ENCODE data around the gene PDHB.
"Not testable (repeated sequence)": the region's sequence is repeated elsewhere in the genome, so short reads cannot be mapped to it uniquely, and the experiment has no call there.

Gene PDHB

DNA sequence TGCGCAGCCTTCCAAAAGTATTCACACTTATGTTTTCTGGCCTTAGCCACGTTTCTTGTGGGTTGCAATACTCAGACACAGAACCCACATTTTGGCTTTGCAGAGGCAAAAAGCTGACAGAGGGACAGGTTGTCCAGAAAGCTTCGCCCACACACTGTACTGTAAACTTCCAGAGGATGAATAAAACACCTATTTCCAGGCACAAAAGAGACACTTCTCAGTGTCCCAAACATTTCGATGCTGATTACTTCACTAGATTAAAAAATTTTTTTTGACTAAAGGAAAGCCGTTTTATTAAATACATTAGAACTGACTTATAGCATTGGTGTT is 30.3 kb upstream of the PDHB start:
- DNase-seq (ENCODE audit: low read depth) = no peak
- TF ChIP-seq, protein P1, sequence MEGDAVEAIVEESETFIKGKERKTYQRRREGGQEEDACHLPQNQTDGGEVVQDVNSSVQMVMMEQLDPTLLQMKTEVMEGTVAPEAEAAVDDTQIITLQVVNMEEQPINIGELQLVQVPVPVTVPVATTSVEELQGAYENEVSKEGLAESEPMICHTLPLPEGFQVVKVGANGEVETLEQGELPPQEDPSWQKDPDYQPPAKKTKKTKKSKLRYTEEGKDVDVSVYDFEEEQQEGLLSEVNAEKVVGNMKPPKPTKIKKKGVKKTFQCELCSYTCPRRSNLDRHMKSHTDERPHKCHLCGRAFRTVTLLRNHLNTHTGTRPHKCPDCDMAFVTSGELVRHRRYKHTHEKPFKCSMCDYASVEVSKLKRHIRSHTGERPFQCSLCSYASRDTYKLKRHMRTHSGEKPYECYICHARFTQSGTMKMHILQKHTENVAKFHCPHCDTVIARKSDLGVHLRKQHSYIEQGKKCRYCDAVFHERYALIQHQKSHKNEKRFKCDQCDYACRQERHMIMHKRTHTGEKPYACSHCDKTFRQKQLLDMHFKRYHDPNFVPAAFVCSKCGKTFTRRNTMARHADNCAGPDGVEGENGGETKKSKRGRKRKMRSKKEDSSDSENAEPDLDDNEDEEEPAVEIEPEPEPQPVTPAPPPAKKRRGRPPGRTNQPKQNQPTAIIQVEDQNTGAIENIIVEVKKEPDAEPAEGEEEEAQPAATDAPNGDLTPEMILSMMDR (IDR thresholded peaks at IDR 0.05; ENCODE audit: control insufficient read depth, insufficient read depth, low read depth, low read length, missing control alignments) = no peak
- no peak overlapping the region for H3K4me3 ChIP-seq (ENCODE audit: control insufficient read depth, low read depth, low read length)

DNA sequence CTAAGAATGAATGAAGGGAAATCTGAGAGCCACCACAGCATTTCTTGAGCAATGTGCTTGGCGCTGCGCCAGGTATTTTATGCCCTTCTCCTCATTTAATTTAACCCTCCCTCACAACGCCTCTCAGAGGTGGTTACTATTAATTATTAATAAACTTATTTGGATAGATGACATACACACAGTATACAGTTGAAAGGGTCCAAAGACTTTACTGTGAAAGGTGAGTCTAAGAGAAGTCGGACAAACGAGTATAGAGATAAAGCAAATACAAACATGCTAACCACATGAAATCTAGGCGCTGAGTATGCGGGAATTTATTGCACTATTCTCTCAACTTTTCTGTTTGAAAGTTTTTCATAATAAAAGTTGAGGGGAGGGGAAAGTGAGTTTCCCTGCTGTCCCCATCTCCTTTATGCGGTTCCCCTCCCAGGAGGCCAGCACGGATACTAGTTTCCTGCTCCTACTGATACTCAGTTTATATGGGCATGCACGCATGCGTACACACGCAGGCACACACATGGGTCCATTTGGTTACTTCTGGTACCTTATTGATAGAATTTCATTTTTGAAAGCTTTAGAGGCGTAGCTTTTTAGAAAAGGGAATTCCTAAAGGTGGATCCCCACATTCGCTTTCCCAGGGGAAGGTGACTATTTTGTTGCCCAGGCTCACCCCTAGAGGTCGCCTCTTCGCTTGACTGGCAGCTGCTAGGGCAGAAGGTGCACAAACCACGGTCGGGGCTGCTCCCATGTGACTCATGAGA is 29.7 kb upstream of the PDHB start:
- TF ChIP-seq, protein P1 (IDR thresholded peaks at IDR 0.05; ENCODE audit: control insufficient read depth, insufficient read depth, low read depth, low read length, missing control alignments) = peak; percentile 88
- peak; percentile 59 for DNase-seq (ENCODE audit: low read depth)
- no peak overlapping the region for H3K4me3 ChIP-seq (ENCODE audit: control insufficient read depth, low read depth, low read length)

DNA sequence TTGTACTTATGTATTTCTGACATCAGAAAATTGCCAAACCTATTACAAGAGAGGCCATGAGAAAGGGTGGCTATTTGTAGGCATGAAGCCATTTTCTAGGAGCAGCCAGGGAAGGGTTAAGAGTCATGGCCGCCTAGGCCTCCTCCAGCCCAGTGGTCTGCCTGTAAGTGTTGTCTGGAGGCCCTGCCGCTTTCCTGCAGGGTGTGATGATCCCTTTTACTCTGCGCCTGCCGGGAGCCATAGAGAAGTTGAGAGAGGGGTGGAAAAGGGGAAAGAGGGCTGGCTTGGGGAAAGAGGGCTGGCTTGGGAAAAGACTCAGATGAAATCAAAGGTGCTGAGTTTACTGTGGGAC is 29.2 kb upstream of the PDHB start:
- no peak for DNase-seq (ENCODE audit: low read depth)
- TF ChIP-seq, protein P1 (IDR thresholded peaks at IDR 0.05; ENCODE audit: control insufficient read depth, insufficient read depth, low read depth, low read length, missing control alignments) = no peak
- H3K4me3 ChIP-seq (ENCODE audit: control insufficient read depth, low read depth, low read length) = no peak overlapping the region

DNA sequence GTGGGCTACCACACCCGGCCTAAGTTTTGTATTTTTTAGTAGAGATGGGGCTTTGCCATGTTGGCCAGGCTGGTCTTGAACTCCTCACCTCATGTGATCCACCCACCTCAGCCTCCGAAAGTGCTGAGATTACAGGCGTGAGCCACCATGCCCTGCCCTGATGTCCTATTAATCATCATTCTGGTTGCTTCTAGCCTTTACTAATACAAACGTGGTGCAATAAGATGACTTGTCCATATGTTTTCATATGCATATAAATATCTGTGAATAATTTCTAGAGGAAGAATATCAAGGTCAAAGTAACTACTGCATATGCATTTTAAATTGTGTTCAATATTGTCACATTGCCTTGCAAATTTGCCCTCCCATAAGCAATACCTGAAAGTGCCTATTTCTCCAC is 25.5 kb upstream of the PDHB start:
- H3K4me3 ChIP-seq (ENCODE audit: control insufficient read depth, low read depth, low read length) = no peak overlapping the region
- TF ChIP-seq, protein P1 (IDR thresholded peaks at IDR 0.05; ENCODE audit: control insufficient read depth, insufficient read depth, low read depth, low read length, missing control alignments) = no peak
- DNase-seq (ENCODE audit: low read depth) = no peak

DNA sequence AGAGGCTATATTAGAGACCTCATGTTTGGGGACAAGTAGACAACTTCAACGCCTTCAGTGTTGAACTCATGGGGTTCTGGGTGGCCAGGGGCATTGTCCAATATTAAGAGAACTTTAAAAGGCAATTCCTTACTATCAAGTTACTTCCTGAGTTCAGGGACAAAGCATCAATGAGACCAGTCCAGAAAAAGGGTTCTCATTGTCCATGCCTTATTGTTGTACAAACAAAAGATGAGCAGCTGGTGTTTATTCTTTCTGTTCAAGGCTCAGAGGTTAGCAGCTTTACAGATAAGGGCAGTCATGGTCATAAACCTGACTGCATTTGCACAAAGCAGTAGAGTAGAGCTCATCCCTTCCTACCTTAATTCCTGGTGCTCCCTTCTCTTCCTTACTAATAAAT is 18.5 kb upstream of the PDHB start:
- no peak for DNase-seq (ENCODE audit: low read depth)
- no peak overlapping the region for H3K4me3 ChIP-seq (ENCODE audit: control insufficient read depth, low read depth, low read length)
- TF ChIP-seq, protein P1 (IDR thresholded peaks at IDR 0.05; ENCODE audit: control insufficient read depth, insufficient read depth, low read depth, low read length, missing control alignments) = no peak

DNA sequence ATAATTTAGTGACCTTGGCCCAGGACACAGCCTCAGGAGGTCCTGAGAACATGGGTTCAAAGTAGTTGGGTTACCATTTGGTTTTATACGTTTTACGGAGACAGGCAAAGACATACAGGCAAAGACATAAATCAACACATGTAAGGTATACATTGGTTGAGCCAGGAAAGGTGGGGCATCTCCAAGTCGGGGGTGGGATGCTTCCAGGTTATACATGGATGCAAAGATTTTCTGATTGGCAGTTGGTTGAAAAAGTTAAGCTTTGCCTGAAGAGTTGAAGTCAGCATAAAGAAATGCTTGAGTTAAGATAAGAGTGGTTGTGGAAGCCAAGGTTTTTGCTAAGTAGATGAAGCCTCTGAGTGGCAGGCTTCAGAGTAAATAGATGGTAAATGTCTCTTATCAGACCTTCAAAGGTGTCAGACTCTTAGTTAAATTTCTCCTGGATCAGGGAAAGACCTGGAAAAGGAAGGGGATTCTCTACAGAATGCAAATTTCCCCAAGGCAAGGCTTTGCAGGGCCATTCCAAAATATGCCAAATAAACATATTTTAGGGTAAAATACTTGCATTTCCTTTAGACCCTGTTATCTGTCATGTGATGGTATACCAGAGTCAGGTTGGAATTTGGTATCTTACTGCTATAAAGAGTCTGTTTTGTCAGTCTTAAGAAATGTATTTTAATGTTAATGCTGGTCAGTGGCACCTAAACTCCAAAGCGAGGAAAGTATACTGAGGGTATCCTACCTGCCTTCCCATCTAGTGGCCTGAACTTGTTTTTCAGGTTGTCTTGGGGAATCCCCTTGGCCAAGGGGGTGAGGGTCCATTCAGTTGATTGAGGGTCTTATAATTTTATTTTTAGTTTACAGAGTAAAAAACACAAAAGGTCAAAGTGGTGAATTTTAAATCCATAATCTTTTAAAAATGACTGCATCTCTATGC is 8.2 kb upstream of the PDHB start:
- H3K4me3 ChIP-seq (ENCODE audit: control insufficient read depth, low read depth, low read length) = no peak overlapping the region
- no peak for DNase-seq (ENCODE audit: low read depth)
- TF ChIP-seq, protein P1 (IDR thresholded peaks at IDR 0.05; ENCODE audit: control insufficient read depth, insufficient read depth, low read depth, low read length, missing control alignments) = no peak

DNA sequence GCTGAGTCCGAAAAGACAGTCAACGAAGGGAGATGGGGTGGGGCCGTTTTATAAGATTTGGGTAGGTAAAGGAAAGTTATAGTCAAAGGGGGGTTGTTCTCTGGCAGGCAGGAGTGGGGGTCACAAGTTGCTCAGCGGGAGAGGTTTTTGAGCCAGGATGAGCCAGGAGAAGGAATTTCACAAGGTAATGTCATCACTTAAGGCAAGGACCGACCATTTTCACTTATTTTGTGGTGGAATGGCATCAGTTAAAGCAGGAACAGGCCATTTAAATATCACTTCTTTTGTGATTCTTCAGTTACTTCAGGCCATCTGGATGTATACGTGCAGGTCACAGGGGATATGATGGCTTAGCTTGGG is 7.3 kb upstream of the PDHB start:
- not testable (repeated sequence) for H3K4me3 ChIP-seq (ENCODE audit: control insufficient read depth, low read depth, low read length); DNase-seq (ENCODE audit: low read depth)

DNA sequence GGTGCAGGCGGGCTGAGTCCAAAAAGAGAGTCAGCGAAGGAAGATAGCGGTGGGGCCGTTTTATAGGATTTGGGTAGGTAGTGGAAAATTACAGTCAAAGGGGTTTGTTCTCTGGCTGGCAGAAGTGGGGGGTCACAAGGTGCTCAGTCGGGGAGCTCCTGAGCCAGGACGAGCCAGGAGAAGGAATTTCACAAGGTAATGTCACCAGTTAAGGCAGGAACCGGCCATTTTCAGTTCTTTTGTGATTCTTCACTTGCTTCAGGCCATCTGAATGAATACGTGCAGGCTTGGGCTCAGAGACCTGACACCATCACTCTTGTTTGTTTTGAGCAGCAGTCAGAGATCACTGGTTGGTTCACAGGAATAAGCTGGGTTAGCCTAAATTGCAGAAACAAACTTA is 3.6 kb upstream of the PDHB start:
- H3K4me3 ChIP-seq (ENCODE audit: control insufficient read depth, low read depth, low read length); DNase-seq (ENCODE audit: low read depth): not testable (repeated sequence)

Measured in AG09309 (cell line).